Adrenal gland (tissue), 19 donors: ENCODE results near the gene DRC7. TPM values are rescaled to one million over a fixed set of nuclear protein-coding genes. Genes with fewer than 3 reads are reported as not detected.
A peak's percentile ranks its signal among the peaks of the same experiment; 100 is the strongest.

Source experiments
- DNase-seq, 7 donors: peaks; one replicate each; pipeline ENCODE4 v3.0.0-alpha.2; 2019 to 2020
- H3K27ac ChIP-seq, 5 donors: fragments of 200-600 bp; sonication (generic) in 4 of 5; 1 replicate in 3 of 5; 2 replicates in 2 of 5; pipeline versions ENCODE4 v1.5.1 to v1.8.0; 2016 to 2020; ENCODE audit warnings: mild to moderate bottlenecking in 1 of 5
- H3K27me3 ChIP-seq: fragments of 200-600 bp; 2 replicates; pipeline ENCODE4 v1.8.0; 2021
- H3K36me3 ChIP-seq, 2 donors: fragments of 200-600 bp; replicated peaks in 1 of 2; 1 replicate in 1 of 2; 2 replicates in 1 of 2; pipeline versions ENCODE4 v1.5.1 to v1.8.0; 2018 to 2022
- H3K4me1 ChIP-seq, 2 donors: fragments of 200-600 bp; replicated peaks in 1 of 2; 1 replicate in 1 of 2; 2 replicates in 1 of 2; pipeline versions ENCODE4 v1.5.1 to v1.8.0; 2018 to 2021
- H3K4me3 ChIP-seq, 4 donors: fragments of 200-600 bp; sonication (generic) in 3 of 4; one replicate each; pipeline ENCODE4 v1.5.1; 2016 to 2018
- H3K9me3 ChIP-seq, 3 donors: fragments of 200-600 bp; sonication (generic) in 1 of 3; replicated peaks in 1 of 3; 1 replicate in 2 of 3; 2 replicates in 1 of 3; pipeline versions ENCODE4 v1.5.1 to v1.8.0; 2016 to 2021
- POLR2A ChIP-seq, 2 donors: fragments of 450-650 bp; IDR thresholded peaks; one replicate each; pipeline ENCODE4 v1.6.1; 2017; ENCODE audit warnings: antibody characterized with exemption in 2 of 2, mild to moderate bottlenecking in 2 of 2, moderate library complexity in 1 of 2
- WGBS, 4 donors: extraction: QIAGEN DNeasy Blood & Tissue Kit in 2 of 4; methylation state at CpG; one replicate each; pipeline versions ENCODE4 v1.1.5 to v1.1.7; 2013 to 2017; 5-methylcytosine and 5-hydroxymethylcytosine counted together
- intact Hi-C, 2 donors: fragments of 100-400 bp; cut with DNase I; formaldehyde crosslinking; loops; one replicate each; pipeline versions ENCODE4 v1.14.1 to v1.15.0; 2022 to 2023
- long read RNA-seq, 10 donors: library from polyadenylated mRNA in 3 of 10; unstranded in 2 of 10; stranded (forward) in 1 of 10; transcript quantifications; one replicate each; pipeline ENCODE4 v2.0.0 and lab custom pipeline, GENCODE V29; 2021 to 2026
- polyA plus RNA-seq, 3 donors: library from polyadenylated mRNA; stranded (reverse); fragments of 200-250 nt in 2 of 3; fragments of 350-450 nt in 1 of 3; fragmentation: Illumina TruSeq in 1 of 3; extraction: RNeasy Lipid Tissue Mini Kit (QIAGEN cat#74804) in 1 of 3; gene quantifications; one replicate each; pipeline ENCODE4 v1.2.3, GENCODE V29; 2013 to 2014
- total RNA-seq, 9 donors: library from RNA; depleted of rRNA in 4 of 9; stranded (reverse); fragments of >200 nt in 4 of 9; fragments of 120-200 nt in 1 of 9; fragmentation: NEBNext Ultra II Directional in 1 of 9; extraction: Animal tissue kit (Norgen Biotek cat#: 25700) in 1 of 9; gene quantifications; one replicate each; pipeline versions ENCODE4 v1.1.0 to v1.2.4, GENCODE V29; 2013 to 2023
- TF ChIP-seq, protein P1 (sequence below), 6 experiments: fragments of 450-650 bp in 4 of 6; fragments of 200-600 bp in 2 of 6; sonication (generic) in 1 of 6; IDR thresholded peaks; 1 replicate in 5 of 6; 2 replicates in 1 of 6; pipeline versions ENCODE4 v1.5.1 to v1.8.0; 2016 to 2021; ENCODE audit warnings: antibody characterized with exemption in 6 of 6, mild to moderate bottlenecking in 2 of 6, moderate library complexity in 1 of 6
- donor health status: healthy with polysubstance abuse.
- donor health status: Bipolar disorder and iron deficiency.
- donor health status: DM: yes; HTN: yes; CAD: no.
- donor health status: DM: no; HTN: no; CAD: no.
- donor health status: DM: no; HTN: no; CAD: no.
- donor health status: DM: yes; HTN: yes; CAD: no.

DRC7 gene, protein sequence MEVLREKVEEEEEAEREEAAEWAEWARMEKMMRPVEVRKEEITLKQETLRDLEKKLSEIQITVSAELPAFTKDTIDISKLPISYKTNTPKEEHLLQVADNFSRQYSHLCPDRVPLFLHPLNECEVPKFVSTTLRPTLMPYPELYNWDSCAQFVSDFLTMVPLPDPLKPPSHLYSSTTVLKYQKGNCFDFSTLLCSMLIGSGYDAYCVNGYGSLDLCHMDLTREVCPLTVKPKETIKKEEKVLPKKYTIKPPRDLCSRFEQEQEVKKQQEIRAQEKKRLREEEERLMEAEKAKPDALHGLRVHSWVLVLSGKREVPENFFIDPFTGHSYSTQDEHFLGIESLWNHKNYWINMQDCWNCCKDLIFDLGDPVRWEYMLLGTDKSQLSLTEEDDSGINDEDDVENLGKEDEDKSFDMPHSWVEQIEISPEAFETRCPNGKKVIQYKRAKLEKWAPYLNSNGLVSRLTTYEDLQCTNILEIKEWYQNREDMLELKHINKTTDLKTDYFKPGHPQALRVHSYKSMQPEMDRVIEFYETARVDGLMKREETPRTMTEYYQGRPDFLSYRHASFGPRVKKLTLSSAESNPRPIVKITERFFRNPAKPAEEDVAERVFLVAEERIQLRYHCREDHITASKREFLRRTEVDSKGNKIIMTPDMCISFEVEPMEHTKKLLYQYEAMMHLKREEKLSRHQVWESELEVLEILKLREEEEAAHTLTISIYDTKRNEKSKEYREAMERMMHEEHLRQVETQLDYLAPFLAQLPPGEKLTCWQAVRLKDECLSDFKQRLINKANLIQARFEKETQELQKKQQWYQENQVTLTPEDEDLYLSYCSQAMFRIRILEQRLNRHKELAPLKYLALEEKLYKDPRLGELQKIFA
- total RNA-seq (under 1 TPM in 1 of 9 donors, not detected in 8; 0.33 TPM), polyA plus RNA-seq (under 1 TPM in 2 of 3 donors, not detected in 1; 0.03 to 0.72 TPM)
- long read RNA-seq, donor 1, result 0 reads
- long read RNA-seq, donor 2, result 0 reads
- long read RNA-seq, donor 3, result 0 reads
- long read RNA-seq, donor 4, result 0 reads
- long read RNA-seq, donor 5, result 0 reads
- long read RNA-seq, donor 6, result 0 reads
- long read RNA-seq, donor 7, result 0 reads
- long read RNA-seq, donor 8, result 0 reads
- long read RNA-seq, donor 9, result 0 reads
- long read RNA-seq, donor 10, result 0 reads

DNA sequence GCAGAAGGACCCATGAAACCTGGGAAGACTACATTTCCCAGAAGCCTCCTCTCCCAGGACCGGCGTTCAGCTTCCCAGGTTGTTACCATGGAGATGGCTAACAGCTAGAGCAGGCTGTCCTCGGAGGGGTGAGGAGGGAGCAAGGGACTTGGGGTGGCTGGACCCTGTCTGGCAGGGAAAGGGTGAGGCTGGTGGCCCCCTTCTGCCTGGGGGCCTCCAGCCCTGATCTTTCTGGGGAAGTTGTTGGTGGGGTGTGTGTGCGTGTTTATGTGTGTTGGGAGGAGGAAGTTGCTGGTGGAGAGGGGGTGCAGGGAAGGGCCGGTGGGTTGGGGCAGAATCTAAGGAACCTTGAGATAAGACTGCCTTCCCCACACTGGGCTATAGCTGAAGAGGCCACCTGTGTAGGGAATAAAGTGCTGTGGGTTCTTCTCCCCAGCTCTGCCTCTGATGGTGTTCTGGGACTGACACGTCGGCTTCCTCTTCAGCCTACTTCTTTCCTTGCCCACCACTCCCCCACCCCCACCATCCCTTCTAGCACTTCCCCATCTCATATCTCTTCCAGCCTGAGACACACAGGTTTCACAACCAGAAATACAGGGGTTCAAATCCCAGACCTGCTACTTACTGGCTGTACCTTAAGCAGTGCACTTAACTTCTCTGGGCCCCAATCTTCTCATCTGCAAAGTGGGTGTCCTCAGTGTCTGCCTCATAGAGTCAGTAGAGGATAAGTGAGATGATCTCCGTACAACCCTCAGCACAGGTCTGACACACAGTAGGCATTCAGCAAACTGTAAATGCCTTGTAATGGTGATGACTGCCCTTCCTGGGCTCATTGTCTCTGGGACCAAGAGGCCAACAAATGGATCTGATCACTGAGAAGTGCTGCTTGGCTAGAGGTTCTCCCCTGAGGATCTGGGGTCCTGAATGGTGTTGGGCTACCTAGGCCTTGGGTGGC is at the start of gene DRC7:
Gene DRC7 (plus strand): TSS at position 82 of the 955 bp plus-strand sequence. CDS start 3,144 bp downstream, outside the sequence.
- no peak within 1 kb of the TSS for H3K27ac ChIP-seq
- H3K4me3 ChIP-seq, result no peak within 1 kb of the TSS
- intact Hi-C loops, result no loop called here
- no peaks in the 10 kb centered on the region for H3K9me3 ChIP-seq
- H3K4me1 ChIP-seq, result no peaks in the 10 kb centered on the region
- H3K36me3 ChIP-seq, result no peaks in the 10 kb centered on the region
- no peak for TF ChIP-seq POLR2A (IDR thresholded peaks at IDR 0.05)
- TF ChIP-seq, protein P1, sequence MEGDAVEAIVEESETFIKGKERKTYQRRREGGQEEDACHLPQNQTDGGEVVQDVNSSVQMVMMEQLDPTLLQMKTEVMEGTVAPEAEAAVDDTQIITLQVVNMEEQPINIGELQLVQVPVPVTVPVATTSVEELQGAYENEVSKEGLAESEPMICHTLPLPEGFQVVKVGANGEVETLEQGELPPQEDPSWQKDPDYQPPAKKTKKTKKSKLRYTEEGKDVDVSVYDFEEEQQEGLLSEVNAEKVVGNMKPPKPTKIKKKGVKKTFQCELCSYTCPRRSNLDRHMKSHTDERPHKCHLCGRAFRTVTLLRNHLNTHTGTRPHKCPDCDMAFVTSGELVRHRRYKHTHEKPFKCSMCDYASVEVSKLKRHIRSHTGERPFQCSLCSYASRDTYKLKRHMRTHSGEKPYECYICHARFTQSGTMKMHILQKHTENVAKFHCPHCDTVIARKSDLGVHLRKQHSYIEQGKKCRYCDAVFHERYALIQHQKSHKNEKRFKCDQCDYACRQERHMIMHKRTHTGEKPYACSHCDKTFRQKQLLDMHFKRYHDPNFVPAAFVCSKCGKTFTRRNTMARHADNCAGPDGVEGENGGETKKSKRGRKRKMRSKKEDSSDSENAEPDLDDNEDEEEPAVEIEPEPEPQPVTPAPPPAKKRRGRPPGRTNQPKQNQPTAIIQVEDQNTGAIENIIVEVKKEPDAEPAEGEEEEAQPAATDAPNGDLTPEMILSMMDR (IDR thresholded peaks at IDR 0.05), result no peak
- 22 to 38% (median 34%) methylated on average over 8 of the region's 8 CpGs for WGBS, 4 donors
- DNase-seq, result peak; percentile 33 to 65 (median 46)
- peaks cover 10% of the 10 kb centered on the region for H3K27me3 ChIP-seq

DNA sequence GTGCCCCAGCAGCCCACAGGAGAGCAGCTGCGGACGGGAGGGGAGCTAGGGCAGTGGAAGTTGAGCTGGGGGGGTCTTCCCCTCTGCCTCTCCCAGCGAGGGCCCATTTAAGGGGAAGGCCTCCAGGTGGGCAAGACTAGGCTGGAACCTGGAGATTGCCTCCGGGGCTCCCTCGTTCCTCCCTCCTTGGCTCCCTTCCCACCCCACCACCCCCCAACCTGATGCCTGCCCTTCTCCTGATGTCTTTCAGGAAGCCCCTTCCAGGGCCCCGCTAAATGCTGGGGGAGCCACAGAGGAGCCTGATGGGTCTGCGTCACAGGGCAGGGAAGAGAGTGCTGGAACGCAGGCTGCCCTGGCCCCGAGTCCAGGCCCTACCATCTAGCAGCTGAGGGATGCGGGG is 49.4 kb upstream of the DRC7 start:
- peak overlapping the region in 1 of 5 donors; percentile 31 for H3K27ac ChIP-seq
- intact Hi-C loops, result loop anchor here (5.0 kb wide), 1 partner anchor 43 kb away; no protein-coding TSS in a partner anchor
- TF ChIP-seq POLR2A (IDR thresholded peaks at IDR 0.05), result no peak
- TF ChIP-seq, protein P1 (IDR thresholded peaks at IDR 0.05), result no peak
- H3K27me3 ChIP-seq, result no peaks in the 10 kb centered on the region
- H3K4me1 ChIP-seq, result peaks cover 0 to 10% of the 10 kb centered on the region in 2 donors
- no peaks in the 10 kb centered on the region for H3K9me3 ChIP-seq
- H3K4me3 ChIP-seq, result no peak overlapping the region
- no peaks in the 10 kb centered on the region for H3K36me3 ChIP-seq
- DNase-seq, result no peak
- WGBS, 4 donors, result 64 to 79% (median 72%) methylated on average over 6 to 10 of the region's 10 CpGs

DNA sequence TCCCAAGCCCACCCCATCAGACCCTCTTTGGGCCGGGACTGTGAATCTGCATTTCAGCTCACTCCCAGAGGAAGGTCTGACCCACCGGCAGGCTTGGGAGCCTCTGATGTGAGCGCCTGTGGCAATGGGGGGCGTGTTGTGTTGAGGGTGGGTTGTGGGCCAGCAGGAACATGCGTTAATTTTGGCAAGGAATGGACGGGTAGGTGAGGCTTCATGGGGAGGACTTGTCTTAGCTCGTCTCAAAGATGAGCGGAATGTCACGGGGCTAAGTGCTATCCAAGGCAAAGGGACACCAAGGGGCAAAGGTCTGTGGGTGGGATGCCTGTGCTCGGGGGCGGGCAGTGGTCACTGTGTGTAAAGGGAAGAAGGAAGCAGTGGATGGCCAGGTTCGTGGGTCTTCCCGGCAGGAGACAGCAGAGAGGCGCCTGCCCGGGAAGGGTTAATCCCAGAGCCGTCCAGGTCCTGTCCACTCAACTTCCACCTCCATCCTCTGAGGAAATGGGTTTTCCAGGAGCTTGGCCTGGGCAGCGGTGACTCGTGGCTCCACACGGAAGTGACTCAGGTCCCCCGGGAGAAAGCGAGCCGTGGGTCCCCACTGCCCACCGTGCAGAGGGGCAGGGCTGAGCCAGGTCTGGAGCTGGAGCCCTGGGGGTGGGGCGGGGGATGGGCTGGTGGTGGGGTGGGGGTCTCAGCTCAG is 48.8 kb upstream of the DRC7 start:
- Histone ChIP-seq H3K9me3 (no peaks in the 10 kb centered on the region), H3K27me3 (no peaks in the 10 kb centered on the region), H3K36me3 (no peaks in the 10 kb centered on the region), H3K4me3 (no peak overlapping the region), H3K27ac (peak overlapping the region in 2 of 5 donors; percentile 13 to 74), H3K4me1 (peaks cover 0 to 10% of the 10 kb centered on the region in 2 donors)
- 59 to 66% (median 61%) methylated on average over 15 to 24 of the region's 24 CpGs for WGBS, 4 donors
- intact Hi-C loops, result loop anchor here (5.0 kb wide), 1 partner anchor 44 kb away; no protein-coding TSS in a partner anchor
- DNase-seq, result peak in 3 of 7 donors; percentile 41 to 67 (median 51)
- TF ChIP-seq, protein P1 (IDR thresholded peaks at IDR 0.05), result no peak
- TF ChIP-seq POLR2A (IDR thresholded peaks at IDR 0.05), result no peak
